Pancreas (tissue), 10 donors: ENCODE data around the gene LANCL3. TPM values are rescaled to one million over a fixed set of nuclear protein-coding genes. Genes with fewer than 3 reads are reported as not detected.
"Not testable (repeated sequence)": the region's sequence is repeated elsewhere in the genome, so short reads cannot be mapped to it uniquely, and the experiment has no call there.

Experiments used
- ATAC-seq, 4 donors: fragments of 200-7000 bp; cut with Tn5 transposase; one replicate each; pipeline versions ENCODE4 v1.8.0 to v1.9.1; 2020; ENCODE audit warnings: mild to moderate bottlenecking in 4 of 4, moderate library complexity in 4 of 4
- DNase-seq, 6 donors: peaks; one replicate each; pipeline ENCODE4 v3.0.0-alpha.2; 2020
- FAIRE-seq: peaks from 2 replicates; lab custom pipeline; 2012; peaks lifted over from hg19 to GRCh38; lab: Jason Lieb, UNC
- H3K27ac ChIP-seq, 4 donors: fragments of 200-600 bp; sonication (generic); 1 replicate in 3 of 4; 2 replicates in 1 of 4; pipeline versions ENCODE4 v1.5.0 to v1.8.0; 2020
- H3K27me3 ChIP-seq, 4 donors: fragments of 200-600 bp; one replicate each; pipeline ENCODE4 v1.8.0; 2021
- H3K36me3 ChIP-seq, 3 donors: fragments of 200-600 bp; sonication (generic) in 1 of 3; one replicate each; pipeline versions ENCODE4 v1.5.0 to v1.8.0; 2020 to 2021
- H3K4me1 ChIP-seq, 3 donors: fragments of 200-600 bp; one replicate each; pipeline ENCODE4 v1.8.0; 2021
- H3K4me3 ChIP-seq, 4 donors: fragments of 200-600 bp; sonication (generic) in 2 of 4; one replicate each; pipeline versions ENCODE4 v1.5.0 to v1.8.0; 2020 to 2021
- H3K9me3 ChIP-seq, 4 donors: fragments of 200-600 bp; one replicate each; pipeline ENCODE4 v1.8.0; 2021
- WGBS, 2 donors: extraction: QIAGEN DNeasy Blood & Tissue Kit; methylation state at CpG; one replicate each; pipeline ENCODE4 v1.1.7; 2013; 5-methylcytosine and 5-hydroxymethylcytosine counted together
- intact Hi-C, 3 donors: fragments of 100-400 bp; cut with DNase I; formaldehyde crosslinking; loops; one replicate each; pipeline versions ENCODE4 v1.11.1 to v1.14.2; 2022
- polyA plus RNA-seq, 2 donors: library from polyadenylated mRNA; stranded (reverse); fragments of 200-250 nt; gene quantifications; one replicate each; pipeline ENCODE4 v1.2.3, GENCODE V29; 2013
- total RNA-seq, 6 donors: library from RNA; stranded (reverse); fragmentation: NEBNext Ultra II Directional in 4 of 6; extraction: Animal tissue kit (Norgen Biotek cat#: 25700) in 4 of 6; gene quantifications; one replicate each; pipeline versions ENCODE4 v1.2.1 to v1.2.4, GENCODE V29; 2021 to 2023
- TF ChIP-seq, protein P1 (sequence below), 4 donors: fragments of 200-600 bp; sonication (generic) in 3 of 4; IDR thresholded peaks; one replicate each; pipeline versions ENCODE4 v1.5.0 to v1.8.0; 2021; ENCODE audit warnings: antibody characterized with exemption in 4 of 4
- donor health status: healthy with polysubstance abuse.
- donor health status: DM: no; HTN: no; CAD: no; lungs with moderate emphysema.
- donor health status: DM: no; HTN: no; CAD: no.
- donor health status: control.
- donor health status: control.
- donor health status: Bipolar disorder and iron deficiency.
- donor health status: DM: yes; HTN: yes; CAD: no.
- donor health status: DM: no; HTN: no; CAD: no.
- donor health status: DM: no; HTN: no; CAD: no.
- donor health status: DM: yes; HTN: yes; CAD: no.

LANCL3 gene
- total RNA-seq (under 1 TPM; 0.03 to 0.09 (median 0.05) TPM), polyA plus RNA-seq (under 1 TPM in 1 of 2 donors, not detected in 1; under 0.01 TPM)

DNA sequence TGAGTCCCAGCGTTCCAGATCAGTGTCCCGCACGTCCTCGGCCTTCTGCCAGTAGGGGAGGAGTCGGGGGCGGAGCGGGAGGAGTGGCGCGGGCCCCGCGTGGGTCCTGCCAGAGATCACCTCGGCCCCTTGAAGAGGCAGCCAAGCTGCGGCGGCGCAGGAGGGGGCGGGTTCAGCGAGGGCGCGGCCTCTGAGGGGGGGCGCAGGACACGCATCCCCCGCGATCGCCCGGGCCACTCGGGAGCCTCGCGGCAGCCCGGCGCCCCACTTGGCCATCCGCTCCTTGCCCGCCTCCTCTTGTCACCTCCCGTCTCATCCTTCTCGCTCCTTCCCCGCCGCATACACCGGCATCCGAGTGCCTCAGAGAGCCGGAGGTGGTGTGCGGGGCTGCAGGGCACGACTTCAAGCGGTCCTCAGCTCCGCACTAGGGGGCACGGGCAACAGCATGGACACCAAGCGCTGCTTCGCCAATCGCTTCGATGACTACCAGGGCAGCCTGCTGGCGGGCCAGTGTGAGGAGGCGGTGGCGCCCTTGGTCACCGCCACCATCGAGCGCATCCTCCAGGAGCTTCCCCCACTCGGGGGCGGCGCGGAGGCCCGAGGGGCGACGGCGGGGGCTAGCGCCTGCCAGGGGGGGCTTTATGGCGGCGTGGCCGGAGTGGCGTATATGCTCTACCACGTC, at the start of gene LANCL3:
TSS of gene LANCL3 (plus strand) at position 236 of the 682 bp plus-strand sequence. CDS start at position 446, 210 bp downstream.
- ATAC-seq (peak; percentile 52 to 63 (median 60)), DNase-seq (peak in 5 of 6 donors; percentile 4 to 63 (median 39))
- peak within 1 kb of the TSS in 2 of 4 donors; percentile 9 to 35 for H3K4me3 ChIP-seq
- H3K4me1 ChIP-seq, H3K9me3 ChIP-seq, H3K36me3 ChIP-seq, FAIRE-seq, H3K27me3 ChIP-seq, H3K27ac ChIP-seq, intact Hi-C loops: not testable (repeated sequence)
- WGBS, 2 donors: 2 to 27% methylated on average over 55 to 59 of the region's 68 CpGs

DNA sequence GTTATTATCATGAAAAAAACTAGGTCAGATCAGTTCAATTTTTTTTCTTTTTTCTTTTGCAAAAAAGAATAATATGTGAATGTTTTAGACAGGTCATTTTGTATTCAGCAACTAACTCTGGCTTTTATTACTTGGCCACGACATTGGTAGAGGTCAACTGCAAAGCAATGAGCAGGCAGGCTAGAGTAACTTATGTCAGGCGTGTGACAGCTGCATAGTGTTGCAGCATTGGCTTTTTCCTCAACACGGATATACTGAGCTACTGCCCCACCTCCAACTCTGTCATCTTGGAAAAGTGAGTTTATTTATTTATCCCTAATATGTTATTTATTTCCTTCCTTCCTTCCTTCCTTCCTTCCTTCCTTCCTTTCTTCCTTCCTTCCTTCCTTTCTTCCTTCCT, 47.8 kb upstream of the LANCL3 start:
- 53 to 63% methylated on average over 3 of the region's 3 CpGs for WGBS, 2 donors
- H3K4me3 ChIP-seq, ATAC-seq, H3K27me3 ChIP-seq, H3K4me1 ChIP-seq, H3K9me3 ChIP-seq, intact Hi-C loops, DNase-seq, H3K36me3 ChIP-seq, H3K27ac ChIP-seq: not testable (repeated sequence)
- peak; percentile 73 for FAIRE-seq

GRCh38 chrX:37541991-37542390, 29.5 kb upstream of the LANCL3 start:
- ATAC-seq (no peak), FAIRE-seq (no peak), DNase-seq (peak in 2 of 6 donors; percentile 39 to 51)
- Histone ChIP-seq H3K4me3 (no peak overlapping the region), H3K27ac (no peak overlapping the region), H3K36me3 (no peaks in the 10 kb centered on the region), H3K9me3 (no peaks in the 10 kb centered on the region), H3K4me1 (no peaks in the 10 kb centered on the region), H3K27me3 (peaks cover 0 to 3% (median 0%) of the 10 kb centered on the region in 4 donors)
- WGBS, 2 donors: 83 to 86% methylated on average over 11 of the region's 11 CpGs
- intact Hi-C loops: no loop called here
- TF ChIP-seq, protein P1, sequence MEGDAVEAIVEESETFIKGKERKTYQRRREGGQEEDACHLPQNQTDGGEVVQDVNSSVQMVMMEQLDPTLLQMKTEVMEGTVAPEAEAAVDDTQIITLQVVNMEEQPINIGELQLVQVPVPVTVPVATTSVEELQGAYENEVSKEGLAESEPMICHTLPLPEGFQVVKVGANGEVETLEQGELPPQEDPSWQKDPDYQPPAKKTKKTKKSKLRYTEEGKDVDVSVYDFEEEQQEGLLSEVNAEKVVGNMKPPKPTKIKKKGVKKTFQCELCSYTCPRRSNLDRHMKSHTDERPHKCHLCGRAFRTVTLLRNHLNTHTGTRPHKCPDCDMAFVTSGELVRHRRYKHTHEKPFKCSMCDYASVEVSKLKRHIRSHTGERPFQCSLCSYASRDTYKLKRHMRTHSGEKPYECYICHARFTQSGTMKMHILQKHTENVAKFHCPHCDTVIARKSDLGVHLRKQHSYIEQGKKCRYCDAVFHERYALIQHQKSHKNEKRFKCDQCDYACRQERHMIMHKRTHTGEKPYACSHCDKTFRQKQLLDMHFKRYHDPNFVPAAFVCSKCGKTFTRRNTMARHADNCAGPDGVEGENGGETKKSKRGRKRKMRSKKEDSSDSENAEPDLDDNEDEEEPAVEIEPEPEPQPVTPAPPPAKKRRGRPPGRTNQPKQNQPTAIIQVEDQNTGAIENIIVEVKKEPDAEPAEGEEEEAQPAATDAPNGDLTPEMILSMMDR (IDR thresholded peaks at IDR 0.05): no peak

- no peak for FAIRE-seq
- no peak for ATAC-seq
Observed at GRCh38 chrX:37542791-37543190, 28.7 kb upstream of the LANCL3 start.

DNA sequence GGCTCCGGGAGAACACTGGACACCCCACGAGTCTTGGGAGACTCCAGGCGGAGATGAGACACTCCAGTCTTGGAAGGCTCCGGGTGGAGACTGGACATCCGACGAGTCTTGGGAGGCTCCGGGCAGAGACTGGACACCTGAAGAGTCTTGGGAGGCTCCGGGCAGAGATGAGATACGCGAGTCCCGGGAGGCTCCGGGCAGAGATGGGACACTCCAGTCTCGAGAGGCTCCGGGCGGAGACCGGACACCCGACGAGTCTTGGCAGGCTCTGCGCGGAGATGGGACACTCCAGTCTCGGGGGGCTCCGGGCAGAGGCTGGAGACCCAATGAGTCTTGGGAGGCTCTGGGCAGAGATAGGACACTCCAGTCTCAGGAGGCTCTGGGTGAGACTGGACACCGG, 28.1 kb upstream of the LANCL3 start:
- TF ChIP-seq, protein P1 (IDR thresholded peaks at IDR 0.05): no peak

More at GRCh38 chrX:37542791-37543190, 28.7 kb upstream of the LANCL3 start:
- H3K27ac ChIP-seq: no peak overlapping the region
- TF ChIP-seq, protein P1 (IDR thresholded peaks at IDR 0.05): no peak
- H3K9me3 ChIP-seq: no peaks in the 10 kb centered on the region
- DNase-seq: peak in 1 of 6 donors; percentile 33
- H3K4me3 ChIP-seq: no peak overlapping the region
- H3K27me3 ChIP-seq: peaks cover 0 to 11% (median 0%) of the 10 kb centered on the region in 4 donors
- intact Hi-C loops: no loop called here
- WGBS, 2 donors: 80 to 85% methylated on average over 15 of the region's 15 CpGs
- H3K36me3 ChIP-seq: no peaks in the 10 kb centered on the region
- no peaks in the 10 kb centered on the region for H3K4me1 ChIP-seq

DNA sequence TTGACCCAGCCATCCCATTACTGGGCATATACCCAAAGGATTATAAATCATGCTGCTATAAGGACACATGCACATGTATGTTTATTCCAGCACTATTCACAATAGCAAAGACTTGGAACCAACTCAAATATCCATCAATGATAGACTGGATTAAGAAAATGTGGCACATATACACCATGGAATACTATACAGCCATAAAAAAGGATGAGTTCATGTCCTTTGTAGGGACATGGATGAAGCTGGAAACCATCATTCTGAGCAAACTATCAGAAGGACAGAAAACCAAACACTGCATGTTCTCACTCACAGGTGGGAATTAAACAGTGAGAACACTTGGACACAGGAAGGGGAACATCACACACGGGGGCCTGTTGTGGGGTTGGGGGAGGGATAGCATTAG, 26.9 kb upstream of the LANCL3 start:
- H3K36me3 ChIP-seq, H3K4me3 ChIP-seq, intact Hi-C loops, ATAC-seq, DNase-seq, H3K9me3 ChIP-seq, H3K27ac ChIP-seq, FAIRE-seq, H3K4me1 ChIP-seq: not testable (repeated sequence)
- 78 to 84% methylated on average over 1 of the region's 1 CpG for WGBS, 2 donors
- peaks cover 0 to 16% (median 0%) of the 10 kb centered on the region in 4 donors for H3K27me3 ChIP-seq

More for the DNA sequence above, 28.1 kb upstream of the LANCL3 start:
- 91 to 93% methylated on average over 23 of the region's 23 CpGs for WGBS, 2 donors
- Histone ChIP-seq H3K4me3 (no peak overlapping the region), H3K27me3 (peaks cover 0 to 16% (median 0%) of the 10 kb centered on the region in 4 donors), H3K36me3 (no peaks in the 10 kb centered on the region), H3K27ac (no peak overlapping the region), H3K9me3 (no peaks in the 10 kb centered on the region), H3K4me1 (no peaks in the 10 kb centered on the region)
- intact Hi-C loops: no loop called here
- no peak for FAIRE-seq
- no peak for ATAC-seq
- DNase-seq: peak in 2 of 6 donors; percentile 41 to 51
